Stromal cell of bone marrow (primary cell): ENCODE measurements around the gene CROCC2.

Experiments used
- DNase-seq: peaks from one replicate; pipeline ENCODE4 v3.0.0-alpha.2; 2012; ENCODE audit warnings: low read depth

Gene CROCC2

GRCh38 chr2:240891492-240892340, 14.4 kb upstream of the CROCC2 start:
- DNase-seq: no peak

- DNase-seq: no peak
These were observed 13.8 kb upstream of the CROCC2 start for GRCh38 chr2:240892356-240892755.

GRCh38 chr2:240892925-240893324, 13.2 kb upstream of the CROCC2 start:
- no peak for DNase-seq

DNA sequence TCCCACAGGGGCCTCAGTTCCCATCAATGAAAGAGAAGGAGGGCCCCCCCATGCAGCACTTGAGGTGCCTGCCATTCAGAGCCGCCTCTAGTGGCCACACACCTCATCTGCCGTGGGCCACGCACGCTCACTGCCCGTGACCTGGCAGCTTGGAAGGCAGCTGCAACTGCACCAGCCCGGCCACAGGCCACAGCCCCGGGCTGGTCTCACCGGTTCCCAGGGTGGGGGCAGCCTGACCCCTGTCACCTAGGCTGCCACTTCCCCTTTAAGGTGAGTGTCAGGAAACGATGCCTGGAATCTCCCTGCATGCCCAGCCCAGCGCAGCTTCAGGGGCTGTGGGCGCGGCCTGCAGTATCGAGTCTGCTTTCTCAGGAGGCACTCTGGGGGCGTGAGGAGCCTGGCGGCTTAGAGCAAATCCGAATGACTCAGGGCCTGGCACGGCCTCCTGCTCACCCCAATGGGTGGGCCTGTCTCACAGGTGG, 12.7 kb upstream of the CROCC2 start:
- DNase-seq: no peak

- no peak for DNase-seq
These were observed 12.1 kb upstream of the CROCC2 start for GRCh38 chr2:240894006-240894405.

DNA sequence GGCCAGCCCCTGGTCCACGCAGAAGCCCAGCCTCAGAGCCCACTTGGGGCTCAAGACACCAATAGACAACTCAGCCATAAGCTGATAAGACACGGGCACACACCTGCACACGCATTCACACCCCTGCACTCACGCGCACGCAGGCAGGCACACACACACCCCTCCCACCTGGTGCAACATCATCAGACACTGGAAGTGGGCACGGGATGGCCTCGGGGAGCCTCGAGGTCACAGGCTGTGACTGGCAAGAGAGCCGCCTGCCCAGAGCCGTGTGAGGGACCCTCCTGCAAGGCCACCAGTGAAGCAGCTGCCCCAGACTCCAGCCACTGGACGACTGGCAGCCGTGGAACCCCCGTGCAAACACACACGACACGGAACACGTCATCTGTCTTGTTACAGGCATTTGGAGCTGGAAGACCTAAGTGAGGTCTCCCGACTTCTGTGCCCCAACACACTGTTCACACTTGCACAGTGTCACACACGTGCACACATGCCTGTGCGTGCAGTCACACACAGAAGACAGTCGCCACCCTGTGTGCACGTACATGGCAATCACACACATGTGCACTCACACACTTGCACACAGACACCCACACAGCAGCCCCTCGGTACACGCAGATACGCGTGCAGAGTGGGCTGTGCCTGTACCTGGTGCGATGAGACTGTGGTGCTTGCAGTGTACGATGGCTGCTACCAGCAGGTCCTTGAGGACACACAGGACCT, 11.1 kb upstream of the CROCC2 start:
- DNase-seq: no peak

DNA sequence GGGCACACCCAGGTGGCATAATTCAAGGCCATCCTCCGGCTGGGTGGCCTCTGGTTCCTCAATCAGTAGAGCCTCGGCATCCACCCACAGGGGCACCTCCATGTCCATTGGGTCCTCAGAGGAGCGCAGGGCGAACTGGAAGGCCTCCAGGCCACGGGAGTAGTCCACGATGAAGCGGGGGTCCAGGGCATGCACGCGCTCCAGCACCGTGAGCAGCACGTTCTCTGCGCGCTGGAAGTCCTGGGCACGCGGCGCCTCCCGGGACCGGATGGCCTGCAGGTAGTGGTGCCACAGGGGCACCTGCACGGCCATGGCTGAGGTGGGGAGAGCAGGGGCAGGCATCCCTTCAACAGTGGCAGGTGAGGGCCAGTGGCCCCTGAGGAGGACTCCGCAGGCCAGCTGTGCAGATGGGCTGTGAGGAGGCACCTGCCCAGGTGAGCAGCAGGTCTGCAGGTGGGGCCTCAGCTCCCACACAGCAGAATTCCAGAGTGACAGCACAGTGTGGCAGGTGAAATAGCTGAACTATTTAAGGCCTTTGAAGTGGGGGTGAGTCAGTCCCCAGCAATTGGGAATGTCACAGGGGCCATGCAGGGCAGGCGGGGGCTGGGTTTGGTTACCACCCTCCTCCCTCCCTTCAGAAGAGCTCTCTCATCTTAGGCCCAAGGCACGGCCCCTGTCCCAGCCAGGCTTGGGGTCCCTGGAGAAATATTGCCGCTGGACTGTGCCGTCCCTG, 10.3 kb upstream of the CROCC2 start, which contains the start of gene MAB21L4:
MAB21L4 (minus strand) TSS at position 501 of the 733 bp plus-strand sequence; CDS start at position 342, 159 bp downstream.
- no peak for DNase-seq

DNA sequence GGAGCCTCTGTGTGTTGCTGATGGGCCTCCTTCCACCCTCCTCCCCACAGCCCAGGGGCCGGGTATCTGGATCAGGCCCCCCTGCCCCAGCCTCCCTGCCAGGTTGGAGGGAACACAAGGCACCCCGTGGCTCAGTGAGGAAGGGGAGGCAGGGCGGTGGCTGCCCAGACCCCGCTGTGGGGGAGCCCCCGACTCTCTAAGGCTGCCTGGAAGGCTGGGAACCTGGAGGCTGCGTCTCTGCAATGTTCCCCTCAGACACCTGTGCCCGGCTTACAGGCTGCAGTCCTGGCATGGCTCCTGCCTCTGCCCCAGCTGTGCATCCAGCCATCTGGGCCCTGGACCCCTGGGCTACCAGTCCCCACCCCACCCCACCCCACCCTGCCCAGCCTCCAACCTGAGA, 9.7 kb upstream of the CROCC2 start:
- no peak for DNase-seq

- DNase-seq: no peak
These were observed 9.1 kb upstream of the CROCC2 start for GRCh38 chr2:240896871-240897692.

DNA sequence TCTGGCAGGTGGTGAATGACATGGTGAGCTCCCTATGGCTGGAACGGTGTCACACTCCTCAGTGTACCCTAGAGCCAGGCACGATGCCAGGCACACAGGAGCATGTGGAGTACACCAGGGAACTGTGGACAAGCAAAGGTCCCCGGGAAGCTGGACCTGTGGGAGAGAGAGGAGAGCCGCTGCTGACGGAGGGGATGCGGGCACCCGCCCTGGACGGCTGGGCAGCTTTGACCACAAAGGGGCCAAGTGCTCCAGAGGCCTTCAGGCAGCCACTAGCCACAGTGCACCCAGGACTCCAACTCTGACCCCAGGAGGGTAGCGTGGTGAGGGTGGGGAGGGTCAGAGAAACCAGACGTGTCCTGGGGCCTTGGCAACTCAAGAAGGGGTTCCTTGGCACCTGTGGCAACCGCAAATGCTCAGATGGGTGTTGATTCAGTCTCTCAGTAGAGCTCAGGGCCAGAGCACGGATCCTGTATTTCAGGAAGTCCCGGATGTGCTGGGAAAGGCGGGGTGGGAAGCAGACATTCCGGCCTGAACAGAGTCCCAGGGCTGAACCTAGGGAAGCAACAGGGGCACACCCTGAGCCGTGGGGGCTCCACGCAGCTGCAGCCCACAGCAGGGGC, 7.9 kb upstream of the CROCC2 start:
- DNase-seq: no peak

DNA sequence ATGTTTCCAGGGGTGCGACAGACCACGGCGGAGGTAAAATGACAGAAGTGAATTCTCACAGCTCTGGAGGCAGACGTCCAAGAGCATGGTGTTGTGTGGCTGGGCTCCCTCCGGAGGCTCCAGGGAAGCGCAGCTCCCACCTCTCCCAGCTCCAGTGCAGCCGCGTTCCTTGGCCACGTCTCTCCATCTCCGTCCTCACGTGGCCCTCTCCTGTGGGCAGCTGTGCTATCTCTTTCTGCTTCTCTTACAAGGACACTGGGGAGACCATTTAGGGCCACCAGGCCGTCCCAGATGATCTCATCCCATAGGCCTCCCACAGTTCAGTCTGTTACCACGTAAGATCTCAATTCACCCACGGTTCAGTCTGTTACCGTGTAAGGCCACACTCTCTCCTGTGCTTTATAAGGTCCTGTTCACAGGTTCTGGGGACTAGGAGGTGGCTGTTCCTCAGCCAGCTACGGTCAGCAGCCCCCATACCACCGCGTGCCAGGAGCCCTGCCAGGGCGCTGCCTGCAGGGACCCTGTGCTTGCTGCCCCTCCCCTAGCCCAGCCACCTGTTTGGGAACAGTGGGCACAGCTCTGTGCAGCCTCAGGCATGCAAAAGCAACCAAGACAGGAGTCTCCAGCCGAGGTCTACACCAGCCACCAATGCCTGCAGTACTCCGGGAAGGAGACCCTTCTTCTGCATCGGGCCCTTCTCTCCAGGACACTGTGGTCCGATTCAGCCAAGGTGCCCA, 7.2 kb upstream of the CROCC2 start:
- DNase-seq: no peak

GRCh38 chr2:240899468-240899865, 6.7 kb upstream of the CROCC2 start:
- no peak for DNase-seq

DNA sequence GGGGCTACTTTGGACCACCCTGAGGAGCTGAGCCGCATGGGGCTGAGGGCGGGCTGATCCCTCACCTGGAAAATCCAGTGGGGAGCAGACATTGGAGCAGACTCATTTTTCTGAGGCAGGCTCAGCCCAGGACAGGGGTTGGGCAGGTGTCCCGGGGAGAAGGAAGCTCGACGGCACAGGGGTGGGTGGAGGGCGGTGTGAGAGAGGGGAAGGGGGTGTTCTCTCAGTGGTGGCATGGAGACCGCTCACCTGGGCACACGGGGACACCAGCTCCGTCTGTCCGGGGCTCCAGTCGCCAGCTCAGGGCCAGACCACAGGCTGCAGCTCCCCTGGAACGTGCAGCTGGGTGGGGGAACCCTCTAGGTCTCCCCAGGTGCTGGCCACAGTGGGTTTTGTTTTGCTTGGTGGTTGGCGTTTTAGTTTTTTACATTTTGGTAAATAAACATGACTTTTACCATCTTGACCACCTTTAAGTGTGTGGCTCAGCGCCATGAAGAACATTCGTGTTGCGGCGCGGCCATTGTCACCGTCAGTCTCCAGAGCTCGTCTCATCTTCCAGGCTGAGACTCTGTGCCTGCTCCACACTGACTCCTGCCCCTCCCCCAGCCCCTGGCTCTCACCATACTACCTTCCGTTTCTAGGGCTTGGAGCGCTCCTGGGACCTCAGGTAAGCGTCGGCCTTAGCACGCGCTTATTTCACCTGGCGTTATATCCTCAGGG, 5.8 kb upstream of the CROCC2 start:
- no peak for DNase-seq

DNA sequence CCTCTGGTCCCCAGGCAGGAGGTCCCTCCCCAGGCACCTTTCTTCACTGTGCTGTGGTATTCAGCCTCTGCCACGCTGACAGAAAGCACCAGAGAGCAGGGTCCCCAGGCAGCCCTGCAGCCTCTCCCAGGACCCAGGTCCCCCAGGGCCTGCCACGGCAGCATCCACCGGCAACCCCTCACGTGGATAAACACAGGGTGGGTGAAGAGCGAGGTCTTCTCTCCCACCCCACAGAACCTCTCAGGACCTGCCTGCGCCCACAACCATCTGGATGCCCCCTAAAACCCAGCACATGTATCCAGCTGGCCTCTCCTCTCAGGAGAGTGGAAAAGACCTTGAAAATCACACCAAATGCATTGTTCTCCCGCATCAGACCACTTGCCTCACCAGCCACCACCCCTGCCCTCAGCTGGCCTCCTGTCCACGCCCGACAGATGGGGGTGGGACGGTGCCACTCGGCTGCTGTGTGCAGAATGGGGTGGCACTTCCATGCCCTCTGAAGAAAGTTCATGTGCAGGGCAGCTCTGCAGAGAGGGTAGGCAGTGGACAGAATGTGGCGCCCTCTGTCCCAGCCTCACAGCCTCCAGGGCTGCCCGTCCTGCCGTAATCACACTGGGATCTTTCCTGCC, 4.0 kb upstream of the CROCC2 start:
- no peak for DNase-seq

- no peak for DNase-seq
These were observed 3.5 kb upstream of the CROCC2 start for GRCh38 chr2:240902615-240903041.

GRCh38 chr2:240903191-240904060, 2.7 kb upstream of the CROCC2 start:
- no peak for DNase-seq

DNA sequence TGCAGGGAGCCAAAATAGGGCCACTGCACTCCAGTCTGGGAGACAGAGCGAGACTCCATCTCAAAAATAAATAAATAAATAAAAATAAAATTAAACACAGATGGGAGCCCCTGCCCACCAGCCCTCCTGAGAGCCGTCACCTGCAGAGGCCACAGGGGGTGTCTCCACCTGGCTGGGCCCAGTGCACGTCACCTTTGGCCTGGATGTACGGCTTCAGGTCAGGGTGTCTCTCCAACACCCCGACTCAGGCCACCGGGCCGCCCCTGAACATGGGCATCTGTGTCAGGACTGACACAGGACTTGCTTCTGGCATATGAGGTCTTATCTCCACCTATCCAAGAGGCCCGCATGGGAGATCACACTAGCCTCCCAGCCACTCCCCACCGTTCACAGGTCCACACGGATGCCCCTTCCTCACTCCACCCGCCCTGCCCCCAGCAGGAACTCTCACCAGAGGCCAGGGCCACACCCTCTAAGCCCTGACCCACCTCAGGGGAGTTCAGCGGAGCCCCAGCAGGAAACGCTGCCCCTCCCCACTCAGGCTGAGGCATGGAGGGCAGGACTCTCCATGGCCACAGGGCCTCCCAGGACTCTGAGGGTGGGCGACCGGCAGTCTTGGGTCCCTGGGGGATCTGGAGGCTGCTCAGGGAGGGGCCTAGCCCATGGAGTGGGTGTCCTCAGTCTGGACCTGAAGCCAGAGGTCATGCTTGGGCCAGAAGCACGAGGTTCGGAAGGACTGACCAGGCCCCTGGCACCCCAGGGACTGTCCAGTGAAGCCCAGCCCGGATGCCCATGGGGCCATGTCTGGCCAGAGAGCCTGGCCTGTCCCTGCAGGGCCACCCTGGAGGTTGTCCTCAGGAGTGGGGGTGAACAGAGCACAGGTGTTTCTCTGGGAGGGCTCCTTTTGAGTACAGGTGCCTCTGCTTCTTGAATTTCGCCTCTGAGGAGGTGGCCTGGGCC, 1.6 kb upstream of the CROCC2 start:
- no peak for DNase-seq
